ENCODE measurements around the gene PAFAH1B2.

Gene PAFAH1B2

DNA sequence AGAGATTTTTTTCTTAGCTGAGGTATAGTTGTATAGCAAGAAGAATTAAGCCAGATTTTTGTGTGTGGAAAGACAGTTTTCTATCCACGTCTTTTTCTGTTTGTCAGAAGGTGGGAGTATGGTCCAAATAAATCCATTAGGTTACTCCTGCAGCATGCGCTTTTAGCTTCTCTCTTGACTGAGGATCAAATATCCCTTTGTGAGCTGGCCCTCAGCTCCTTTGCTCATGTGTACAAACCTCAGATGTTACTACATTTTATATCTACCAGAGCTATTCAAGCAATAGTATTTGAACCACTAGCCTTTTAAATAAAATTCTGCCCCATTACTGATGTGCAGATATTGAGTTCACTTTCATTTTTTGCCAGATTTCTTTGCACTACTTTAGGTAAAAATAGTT, 25.6 kb downstream of the PAFAH1B2 start:
- no peak overlapping the region for H3K4me3 ChIP-seq (ENCODE audit: low read depth, low read length)
- no peak for DNase-seq (ENCODE audit: low read depth)
- TF ChIP-seq, protein P1, sequence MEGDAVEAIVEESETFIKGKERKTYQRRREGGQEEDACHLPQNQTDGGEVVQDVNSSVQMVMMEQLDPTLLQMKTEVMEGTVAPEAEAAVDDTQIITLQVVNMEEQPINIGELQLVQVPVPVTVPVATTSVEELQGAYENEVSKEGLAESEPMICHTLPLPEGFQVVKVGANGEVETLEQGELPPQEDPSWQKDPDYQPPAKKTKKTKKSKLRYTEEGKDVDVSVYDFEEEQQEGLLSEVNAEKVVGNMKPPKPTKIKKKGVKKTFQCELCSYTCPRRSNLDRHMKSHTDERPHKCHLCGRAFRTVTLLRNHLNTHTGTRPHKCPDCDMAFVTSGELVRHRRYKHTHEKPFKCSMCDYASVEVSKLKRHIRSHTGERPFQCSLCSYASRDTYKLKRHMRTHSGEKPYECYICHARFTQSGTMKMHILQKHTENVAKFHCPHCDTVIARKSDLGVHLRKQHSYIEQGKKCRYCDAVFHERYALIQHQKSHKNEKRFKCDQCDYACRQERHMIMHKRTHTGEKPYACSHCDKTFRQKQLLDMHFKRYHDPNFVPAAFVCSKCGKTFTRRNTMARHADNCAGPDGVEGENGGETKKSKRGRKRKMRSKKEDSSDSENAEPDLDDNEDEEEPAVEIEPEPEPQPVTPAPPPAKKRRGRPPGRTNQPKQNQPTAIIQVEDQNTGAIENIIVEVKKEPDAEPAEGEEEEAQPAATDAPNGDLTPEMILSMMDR (IDR thresholded peaks at IDR 0.05; ENCODE audit: control insufficient read depth, extremely low read depth, insufficient read depth) = no peak

GRCh38 chr11:117170210-117170609, 26.1 kb downstream of the PAFAH1B2 start:
- TF ChIP-seq, protein P1 (IDR thresholded peaks at IDR 0.05; ENCODE audit: control insufficient read depth, extremely low read depth, insufficient read depth) = no peak
- no peak overlapping the region for H3K4me3 ChIP-seq (ENCODE audit: low read depth, low read length)
- no peak for DNase-seq (ENCODE audit: low read depth)

DNA sequence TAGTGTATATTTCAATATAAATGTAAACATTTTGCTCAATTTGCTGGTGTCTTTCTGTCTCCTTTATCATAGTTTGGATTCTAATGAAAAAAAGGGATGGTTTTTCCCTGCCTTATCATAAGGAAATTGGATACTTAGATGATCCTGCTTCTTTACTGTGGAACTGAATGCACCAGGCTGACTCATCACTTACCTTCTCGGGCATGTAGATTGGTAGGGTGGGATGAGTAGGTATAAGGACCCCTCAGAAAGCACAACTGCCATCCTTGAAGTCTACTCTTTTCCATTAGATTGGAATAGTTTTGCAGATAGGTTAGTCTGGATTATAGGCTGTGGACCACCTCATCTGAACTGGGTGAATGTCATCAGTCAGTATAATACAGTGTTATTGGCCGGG, 26.9 kb downstream of the PAFAH1B2 start:
- H3K4me3 ChIP-seq (ENCODE audit: low read depth, low read length) = no peak overlapping the region
- TF ChIP-seq, protein P1 (IDR thresholded peaks at IDR 0.05; ENCODE audit: control insufficient read depth, extremely low read depth, insufficient read depth) = no peak

GRCh38 chr11:117171404-117172061, 27.4 kb downstream of the PAFAH1B2 start:
- TF ChIP-seq, protein P1 (IDR thresholded peaks at IDR 0.05; ENCODE audit: control insufficient read depth, extremely low read depth, insufficient read depth) = no peak
- DNase-seq (ENCODE audit: low read depth) = no peak
- no peak overlapping the region for H3K4me3 ChIP-seq (ENCODE audit: low read depth, low read length)

More for the DNA sequence above, 26.9 kb downstream of the PAFAH1B2 start:
- DNase-seq (ENCODE audit: low read depth) = no peak

DNA sequence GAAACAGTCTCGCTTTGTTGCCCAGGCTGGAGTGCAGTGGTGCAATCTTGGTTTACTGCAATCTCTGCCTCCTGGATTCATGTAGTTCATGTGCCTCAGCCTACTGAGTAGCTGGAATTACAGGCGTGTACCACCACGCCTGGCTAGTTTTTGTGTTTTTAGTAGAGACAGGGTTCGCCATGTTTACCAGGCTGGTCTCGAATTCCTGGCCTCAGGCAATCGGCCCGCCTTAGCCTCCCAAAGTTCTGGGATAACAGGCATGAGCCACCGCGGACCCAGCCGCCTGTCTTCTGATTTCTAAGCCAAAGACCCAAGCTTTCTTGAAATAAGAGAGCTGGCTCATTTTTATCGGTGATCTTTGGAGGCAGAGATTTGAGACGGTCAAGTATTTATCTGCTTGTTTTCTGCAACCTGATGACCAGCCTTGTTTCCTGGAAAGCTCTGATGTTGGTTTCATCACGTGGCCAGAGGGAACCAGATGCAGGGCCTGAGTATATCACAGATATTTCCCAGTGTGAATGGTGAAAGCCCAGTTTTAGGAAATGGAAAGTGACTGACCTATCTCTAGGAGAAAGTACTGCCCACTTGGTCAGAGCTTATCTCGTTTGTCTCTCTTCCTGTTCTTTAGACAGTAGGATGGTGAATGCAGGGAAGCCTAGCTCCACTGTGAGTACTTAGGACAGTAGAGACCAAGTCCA, 28.8 kb downstream of the PAFAH1B2 start:
- TF ChIP-seq, protein P1 (IDR thresholded peaks at IDR 0.05; ENCODE audit: control insufficient read depth, extremely low read depth, insufficient read depth) = no peak
- H3K4me3 ChIP-seq (ENCODE audit: low read depth, low read length) = no peak overlapping the region
- no peak for DNase-seq (ENCODE audit: low read depth)

DNA sequence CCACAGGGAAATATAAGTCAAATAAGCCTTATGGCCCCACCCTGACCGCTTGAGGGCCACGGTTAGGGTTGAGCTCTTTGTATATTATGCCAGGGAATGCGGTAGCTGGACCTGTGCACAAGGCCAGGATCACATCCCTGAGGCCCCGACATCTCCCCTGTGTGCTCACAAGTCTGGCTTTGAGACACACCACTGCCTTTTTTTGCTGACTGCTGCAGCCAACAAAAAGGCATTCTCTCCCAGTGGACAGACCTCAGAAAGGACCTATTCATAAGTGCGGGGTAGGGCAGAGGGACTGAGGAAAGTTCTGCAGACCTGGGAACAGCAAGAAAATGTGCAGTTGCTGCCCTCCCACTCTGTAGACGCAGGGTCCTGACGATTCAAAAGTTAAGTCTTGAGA, 31.0 kb downstream of the PAFAH1B2 start:
- H3K4me3 ChIP-seq (ENCODE audit: low read depth, low read length) = no peak overlapping the region
- TF ChIP-seq, protein P1 (IDR thresholded peaks at IDR 0.05; ENCODE audit: control insufficient read depth, extremely low read depth, insufficient read depth) = no peak
- no peak for DNase-seq (ENCODE audit: low read depth)
